ENCODE data around the gene STXBP6. TPM values are rescaled to one million over a fixed set of nuclear protein-coding genes. Genes with fewer than 3 reads are reported as not detected.
"Not testable (repeated sequence)": the region's sequence is repeated elsewhere in the genome, so short reads cannot be mapped to it uniquely, and the experiment has no call there.

STXBP6 gene
- total RNA-seq, 1 experiment from 2014 or later: not detected

DNA sequence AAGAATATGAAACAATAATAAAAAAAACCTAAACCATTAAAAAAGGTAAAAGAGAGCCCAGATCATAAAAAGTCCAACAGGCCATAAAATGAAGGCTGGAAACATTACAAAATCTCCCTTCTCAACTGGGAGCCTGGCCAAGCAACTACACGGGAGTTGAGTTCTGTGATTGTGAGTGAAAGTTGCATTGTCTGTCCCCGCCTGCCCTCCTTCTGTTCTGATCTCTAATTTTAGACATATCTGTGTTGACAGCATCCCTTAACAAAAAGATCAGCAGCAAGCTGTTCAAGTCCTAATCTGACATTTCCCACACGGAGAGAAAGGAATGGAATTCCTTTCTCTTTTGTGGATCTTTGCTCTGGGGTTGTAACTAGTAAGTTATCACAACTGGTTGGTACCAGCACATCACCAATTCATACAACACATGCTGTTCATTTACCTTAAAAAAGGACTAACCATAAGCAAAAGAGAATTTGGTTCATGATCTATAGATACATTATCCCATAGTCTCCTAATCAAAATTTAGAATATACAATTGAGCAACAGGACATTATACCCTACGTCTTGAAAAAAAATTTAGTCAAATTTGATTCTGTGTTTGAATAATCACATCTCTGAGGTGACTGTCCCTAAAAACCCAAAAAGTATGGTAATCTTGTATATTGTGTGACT, 210.9 kb downstream of the STXBP6 start:
- Histone ChIP-seq H3K4me3 (ENCODE audit: low read depth in 2 of 2, low read length in 2 of 2) (no peak overlapping the region), H3K4me1 (ENCODE audit: control insufficient read depth, insufficient read depth, low read length) (no peaks in the 10 kb centered on the region), H3K36me3 (ENCODE audit: control insufficient read depth, insufficient read depth, low read length) (no peaks in the 10 kb centered on the region), H3K9me3 (ENCODE audit: control insufficient read depth, insufficient read depth, low read depth, low read length) (no peaks in the 10 kb centered on the region), H3K27ac (ENCODE audit: low read length) (no peak overlapping the region), H3K27me3 (ENCODE audit: control insufficient read depth, insufficient read depth, low read length) (no peaks in the 10 kb centered on the region)
- no peak for ATAC-seq
- CTCF ChIA-PET: no interaction called here
- POLR2A ChIA-PET: no interaction called here
- TF ChIP-seq SIN3A (IDR thresholded peaks at IDR 0.05; ENCODE audit: borderline replicate concordance, insufficient read depth, low read depth, low read length): no peak
- TF ChIP-seq REST (IDR thresholded peaks at IDR 0.05; ENCODE audit: insufficient read depth in 1 of 2, low read depth in 2 of 2, low read length in 1 of 2): no peak
- TF ChIP-seq TCF7L2 (IDR thresholded peaks at IDR 0.05; ENCODE audit: low read depth, low read length): no peak
- TF ChIP-seq CTCF (IDR thresholded peaks at IDR 0.05): no peak
- no peak for TF ChIP-seq POLR2AphosphoS5 (IDR thresholded peaks at IDR 0.05; ENCODE audit: low read depth, low read length)
- in situ Hi-C loops (cut with HindIII; ENCODE audit: low pct_unique_long_range_greater_than_20kb, low sequenced_read_pairs): no loop called here
- DNase-seq (ENCODE audit: low read depth, low spot score): no peak
- no TSS peak for BruUV-seq (replicated peaks)
- intact Hi-C loops (cut with micrococcal nuclease; ENCODE audit: unreplicated experiment): no loop called here

DNA sequence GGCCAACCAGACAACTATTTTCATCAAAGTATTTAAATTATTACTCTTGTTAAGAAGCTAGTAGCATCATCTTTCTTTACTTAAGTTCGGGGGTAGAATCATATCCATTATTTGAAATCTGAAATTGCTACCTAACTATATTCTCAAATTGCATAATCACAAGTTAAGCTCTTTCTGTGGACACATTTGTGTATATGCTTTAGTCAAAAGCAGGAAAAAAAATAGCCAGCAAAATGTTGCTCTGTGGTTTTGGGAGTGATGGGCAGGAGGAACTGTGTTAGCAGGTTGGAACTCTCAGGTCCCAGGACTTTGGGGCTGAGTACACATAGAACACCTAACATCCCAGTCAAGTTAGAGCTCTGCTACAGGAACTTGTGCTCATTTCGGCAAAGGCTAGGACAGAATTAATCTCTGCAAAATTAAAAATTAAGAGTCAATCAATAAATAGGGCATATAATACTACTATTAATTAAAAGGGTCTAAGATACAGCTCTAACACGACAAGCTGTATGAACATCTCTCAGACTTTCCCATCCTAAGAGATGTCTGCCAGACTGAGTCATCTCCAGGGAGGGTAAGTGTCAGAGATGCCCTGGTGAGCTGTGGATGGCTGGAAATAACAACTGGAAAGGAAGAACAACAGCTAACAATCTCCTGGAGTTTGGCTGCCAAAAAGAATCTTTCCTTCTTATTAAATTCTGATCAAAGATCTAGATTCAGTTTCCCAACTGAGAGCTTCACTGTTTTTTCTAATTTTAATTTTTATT, 212.5 kb downstream of the STXBP6 start:
- ATAC-seq: no peak
- no peak for TF ChIP-seq POLR2AphosphoS5 (IDR thresholded peaks at IDR 0.05; ENCODE audit: low read depth, low read length)
- no peak for TF ChIP-seq REST (IDR thresholded peaks at IDR 0.05; ENCODE audit: insufficient read depth in 1 of 2, low read depth in 2 of 2, low read length in 1 of 2)
- TF ChIP-seq SIN3A (IDR thresholded peaks at IDR 0.05; ENCODE audit: borderline replicate concordance, insufficient read depth, low read depth, low read length): no peak
- TF ChIP-seq CTCF (IDR thresholded peaks at IDR 0.05): no peak
- TF ChIP-seq TCF7L2 (IDR thresholded peaks at IDR 0.05; ENCODE audit: low read depth, low read length): no peak
- DNase-seq (ENCODE audit: low read depth, low spot score): no peak

DNA sequence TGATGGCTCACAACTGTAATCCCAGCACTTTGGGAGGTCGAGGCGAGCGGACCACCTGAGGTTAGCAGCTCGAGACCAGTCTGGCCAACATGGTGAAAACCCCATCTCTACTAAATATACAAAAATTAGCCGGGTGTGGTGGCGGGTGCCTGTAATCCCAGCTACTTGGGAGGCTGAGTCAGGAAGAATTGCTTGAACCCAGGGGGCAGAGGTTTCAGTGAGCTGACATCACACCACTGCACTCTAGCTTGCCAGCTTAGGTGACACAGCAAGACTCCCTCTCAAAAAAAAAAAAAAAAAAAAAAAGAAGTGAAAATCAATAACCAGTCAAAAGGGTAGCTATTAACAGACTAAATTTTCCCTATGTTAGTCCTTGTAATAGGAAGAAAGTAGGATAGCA, 213.6 kb downstream of the STXBP6 start:
- in situ Hi-C loops (cut with HindIII; ENCODE audit: low pct_unique_long_range_greater_than_20kb, low sequenced_read_pairs); H3K9me3 ChIP-seq (ENCODE audit: control insufficient read depth, insufficient read depth, low read depth, low read length); H3K27me3 ChIP-seq (ENCODE audit: control insufficient read depth, insufficient read depth, low read length); H3K27ac ChIP-seq (ENCODE audit: low read length); DNase-seq (ENCODE audit: low read depth, low spot score); CTCF ChIA-PET; H3K36me3 ChIP-seq (ENCODE audit: control insufficient read depth, insufficient read depth, low read length); ATAC-seq; intact Hi-C loops (cut with micrococcal nuclease; ENCODE audit: unreplicated experiment); H3K4me1 ChIP-seq (ENCODE audit: control insufficient read depth, insufficient read depth, low read length); H3K4me3 ChIP-seq (ENCODE audit: low read depth in 2 of 2, low read length in 2 of 2); BruUV-seq (replicated peaks); POLR2A ChIA-PET: not testable (repeated sequence)

More for the DNA sequence above, 212.5 kb downstream of the STXBP6 start:
- ChIA-PET POLR2A (no interaction called here), CTCF (no interaction called here)
- no TSS peak for BruUV-seq (replicated peaks)
- Histone ChIP-seq H3K4me1 (ENCODE audit: control insufficient read depth, insufficient read depth, low read length) (no peaks in the 10 kb centered on the region), H3K4me3 (ENCODE audit: low read depth in 2 of 2, low read length in 2 of 2) (no peak overlapping the region), H3K36me3 (ENCODE audit: control insufficient read depth, insufficient read depth, low read length) (no peaks in the 10 kb centered on the region), H3K9me3 (ENCODE audit: control insufficient read depth, insufficient read depth, low read depth, low read length) (no peaks in the 10 kb centered on the region), H3K27me3 (ENCODE audit: control insufficient read depth, insufficient read depth, low read length) (no peaks in the 10 kb centered on the region), H3K27ac (ENCODE audit: low read length) (no peak overlapping the region)
- intact Hi-C loops (cut with micrococcal nuclease; ENCODE audit: unreplicated experiment): no loop called here
- in situ Hi-C loops (cut with HindIII; ENCODE audit: low pct_unique_long_range_greater_than_20kb, low sequenced_read_pairs): no loop called here
